Transverse colon (tissue), 4 donors: ENCODE data around the gene CEL. TPM values are rescaled to one million over a fixed set of nuclear protein-coding genes. Genes with fewer than 3 reads are reported as not detected.

Source experiments
- DNase-seq: peaks from one replicate; pipeline ENCODE4 v3.0.0-alpha.2; 2019
- H3K27ac ChIP-seq, 4 donors: fragments of 200-600 bp; sonication (generic); 2 replicates each; pipeline ENCODE4 v1.5.1; 2016 to 2018; ENCODE audit warnings: inconsistent platforms in 4 of 4
- H3K27me3 ChIP-seq: fragments of 200-600 bp; sonication (generic); 2 replicates; pipeline ENCODE4 v1.5.1; 2017; ENCODE audit warnings: inconsistent platforms
- H3K36me3 ChIP-seq, 4 donors: fragments of 200-600 bp; sonication (generic); 2 replicates each; pipeline ENCODE4 v1.5.1; 2017 to 2019; ENCODE audit warnings: inconsistent platforms in 4 of 4
- H3K4me1 ChIP-seq, 4 donors: fragments of 200-600 bp; sonication (generic); 2 replicates each; pipeline ENCODE4 v1.5.1; 2017 to 2020; ENCODE audit warnings: inconsistent platforms in 4 of 4
- H3K4me3 ChIP-seq, 4 donors: fragments of 200-600 bp; sonication (generic); 1 replicate in 1 of 4; 2 replicates in 3 of 4; pipeline versions ENCODE4 v1.5.1 to v1.6.1; 2017 to 2019; ENCODE audit warnings: inconsistent platforms in 4 of 4
- H3K9me3 ChIP-seq, 2 donors: fragments of 200-600 bp; sonication (generic); 2 replicates each; pipeline ENCODE4 v1.5.1; 2017 to 2019; ENCODE audit warnings: inconsistent platforms in 2 of 2
- EP300 ChIP-seq: sonication (generic); formaldehyde crosslinking; IDR thresholded peaks from one replicate; pipeline ENCODE4 v1.6.1; 2017; ENCODE audit warnings: antibody characterized with exemption, low read depth
- POLR2A ChIP-seq: fragments of 450-650 bp; IDR thresholded peaks from one replicate; pipeline ENCODE4 v1.6.1; 2016; ENCODE audit warnings: antibody characterized with exemption, mild to moderate bottlenecking, moderate library complexity
- POLR2AphosphoS5 ChIP-seq, 3 donors: sonication (generic); formaldehyde crosslinking; IDR thresholded peaks; one replicate each; pipeline ENCODE4 v1.6.1; 2016; ENCODE audit warnings: antibody characterized with exemption in 3 of 3
- WGBS, 2 donors: methylation state at CpG; one replicate each; pipeline ENCODE4 v1.1.5; 2018; ENCODE audit warnings: low coverage in 1 of 2; 5-methylcytosine and 5-hydroxymethylcytosine counted together
- in situ Hi-C, 4 donors: fragments of 200-750 bp; cut with MboI; loops; one replicate each; pipeline versions ENCODE4 v1.15.0 to v1.15.1; 2017; ENCODE audit warnings: low sequenced_read_pairs in 3 of 4, low pct_ligation_motif_present in 1 of 4, low pct_unique_long_range_greater_than_20kb in 1 of 4
- intact Hi-C: fragments of 100-400 bp; cut with DNase I; formaldehyde crosslinking; loops from one replicate; pipeline ENCODE4 v1.15.1; 2023; ENCODE audit warnings: low total_unique reads
- total RNA-seq, 4 donors: library from RNA; depleted of rRNA; stranded (reverse); fragments of >200 nt; gene quantifications; one replicate each; pipeline ENCODE4 v1.1.0, GENCODE V29; 2016
- TF ChIP-seq, protein P1 (sequence below), 5 experiments: fragments of 200-600 bp in 3 of 5; fragments of 450-650 bp in 2 of 5; sonication (generic) in 3 of 5; IDR thresholded peaks; 1 replicate in 2 of 5; 2 replicates in 3 of 5; pipeline ENCODE4 v1.5.1; 2016 to 2017; ENCODE audit warnings: antibody characterized with exemption in 5 of 5, inconsistent platforms in 3 of 5, mild to moderate bottlenecking in 2 of 5, moderate library complexity in 1 of 5

Gene CEL
- total RNA-seq, 4 donors from 2014 or later, result 0.27 to 8.6 (median 0.48) TPM; not detected in 1

DNA sequence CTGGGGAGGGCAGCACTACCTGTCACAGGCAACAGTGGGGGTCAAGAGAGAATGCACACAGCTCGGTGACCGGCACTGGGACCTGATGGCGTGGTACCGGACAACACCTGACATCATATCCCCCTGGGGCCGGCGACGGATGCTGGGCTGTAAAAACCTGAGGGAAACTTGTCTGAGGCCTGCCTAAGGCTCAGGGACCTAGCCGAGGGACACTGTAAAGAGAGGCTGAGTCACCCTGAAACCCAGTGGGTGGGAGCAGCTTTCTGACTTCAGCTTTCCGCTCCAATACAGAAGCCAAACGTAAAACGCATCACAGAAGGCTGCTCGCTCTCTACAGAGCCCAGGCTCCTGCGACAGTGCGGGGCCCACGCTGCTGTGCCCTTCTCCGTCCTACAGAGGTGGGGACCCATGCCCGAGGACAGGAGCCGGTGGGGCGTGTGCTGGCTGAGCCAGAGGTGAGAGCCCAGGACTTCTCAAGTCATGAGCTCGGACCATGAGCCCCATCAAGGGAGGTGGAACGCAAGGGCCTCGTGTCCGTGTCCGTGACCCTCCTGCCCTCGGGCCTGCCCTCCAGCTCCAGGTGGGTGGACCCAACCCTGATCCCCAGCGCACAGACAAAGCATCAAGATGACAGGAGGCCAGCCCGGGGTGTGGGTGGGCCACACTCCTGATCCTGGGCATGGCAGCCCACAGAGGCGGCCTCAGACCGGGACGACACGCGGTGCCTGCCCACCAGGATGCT lies 54.0 kb downstream of the CEL start:
- Histone ChIP-seq H3K36me3 (no peaks in the 10 kb centered on the region), H3K4me3 (no peak overlapping the region), H3K27ac (peak overlapping the region; percentile 62 to 89 (median 75)), H3K27me3 (no peaks in the 10 kb centered on the region), H3K9me3 (no peaks in the 10 kb centered on the region), H3K4me1 (peaks cover 47 to 83% (median 65%) of the 10 kb centered on the region in 4 donors)
- in situ Hi-C loops (no loop called here), intact Hi-C loops (no loop called here)
- DNase-seq, result no peak
- TF ChIP-seq EP300 (no peak), POLR2AphosphoS5 (IDR thresholded peaks at IDR 0.05) (no peak), POLR2A (no peak)
- TF ChIP-seq, protein P1, sequence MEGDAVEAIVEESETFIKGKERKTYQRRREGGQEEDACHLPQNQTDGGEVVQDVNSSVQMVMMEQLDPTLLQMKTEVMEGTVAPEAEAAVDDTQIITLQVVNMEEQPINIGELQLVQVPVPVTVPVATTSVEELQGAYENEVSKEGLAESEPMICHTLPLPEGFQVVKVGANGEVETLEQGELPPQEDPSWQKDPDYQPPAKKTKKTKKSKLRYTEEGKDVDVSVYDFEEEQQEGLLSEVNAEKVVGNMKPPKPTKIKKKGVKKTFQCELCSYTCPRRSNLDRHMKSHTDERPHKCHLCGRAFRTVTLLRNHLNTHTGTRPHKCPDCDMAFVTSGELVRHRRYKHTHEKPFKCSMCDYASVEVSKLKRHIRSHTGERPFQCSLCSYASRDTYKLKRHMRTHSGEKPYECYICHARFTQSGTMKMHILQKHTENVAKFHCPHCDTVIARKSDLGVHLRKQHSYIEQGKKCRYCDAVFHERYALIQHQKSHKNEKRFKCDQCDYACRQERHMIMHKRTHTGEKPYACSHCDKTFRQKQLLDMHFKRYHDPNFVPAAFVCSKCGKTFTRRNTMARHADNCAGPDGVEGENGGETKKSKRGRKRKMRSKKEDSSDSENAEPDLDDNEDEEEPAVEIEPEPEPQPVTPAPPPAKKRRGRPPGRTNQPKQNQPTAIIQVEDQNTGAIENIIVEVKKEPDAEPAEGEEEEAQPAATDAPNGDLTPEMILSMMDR (IDR thresholded peaks at IDR 0.05), result no peak
- 83% methylated on average over 32 of the region's 32 CpGs; no CpG with 5 or more reads in 1 of the 2 donors for WGBS, 2 donors

DNA sequence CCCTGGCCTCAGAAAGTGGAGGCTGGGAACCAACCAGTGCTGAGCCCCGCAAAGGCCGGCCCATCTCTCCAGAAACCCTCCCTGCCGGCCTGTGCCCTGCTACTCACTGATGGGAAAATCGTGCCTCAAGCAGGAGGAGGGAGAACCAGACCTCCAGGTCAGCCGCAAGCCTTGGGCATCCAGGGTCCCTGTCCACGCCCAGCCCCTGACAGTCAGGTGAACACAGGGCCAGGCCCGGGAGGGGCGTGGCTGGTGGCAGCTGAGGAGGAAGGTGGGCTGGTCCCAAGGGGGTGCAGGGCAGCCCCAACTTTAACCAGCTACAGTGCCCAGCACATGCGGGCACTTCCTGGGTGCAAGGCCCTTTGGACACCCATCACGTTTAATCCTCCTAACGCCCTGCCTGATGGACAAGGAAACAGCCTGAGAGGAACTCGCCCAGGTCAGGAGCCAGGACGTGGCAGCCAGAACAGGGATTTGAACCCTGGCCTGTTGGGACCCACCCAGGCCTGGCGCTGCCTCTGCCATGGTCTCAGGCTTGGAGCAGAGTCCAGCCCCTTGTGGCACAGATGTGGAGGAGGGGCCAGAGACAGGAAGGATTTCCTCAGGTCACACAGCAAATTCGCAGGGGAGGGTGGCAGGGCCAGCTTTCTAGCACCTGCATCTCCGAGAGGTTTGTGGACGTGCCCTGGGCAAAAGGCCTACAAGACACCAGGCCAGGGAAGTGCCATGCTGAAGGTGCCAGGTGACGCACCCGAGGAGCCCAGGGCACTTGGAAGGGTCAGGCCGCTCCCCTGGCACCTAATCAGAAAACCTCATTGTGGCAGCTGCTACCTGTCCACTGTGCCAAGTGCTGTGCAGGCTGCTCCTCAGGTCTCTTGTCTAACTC lies 54.8 kb downstream of the CEL start:
- Histone ChIP-seq H3K4me3 (no peak overlapping the region), H3K36me3 (no peaks in the 10 kb centered on the region), H3K27me3 (no peaks in the 10 kb centered on the region), H3K27ac (peak overlapping the region; percentile 4 to 89 (median 70)), H3K9me3 (no peaks in the 10 kb centered on the region), H3K4me1 (peaks cover 47 to 86% (median 68%) of the 10 kb centered on the region in 4 donors)
- in situ Hi-C loops (no loop called here), intact Hi-C loops (no loop called here)
- DNase-seq, result no peak
- TF ChIP-seq POLR2A (no peak), EP300 (no peak), POLR2AphosphoS5 (IDR thresholded peaks at IDR 0.05) (no peak)
- TF ChIP-seq, protein P1 (IDR thresholded peaks at IDR 0.05), result no peak
- WGBS, 2 donors, result 74 to 83% methylated on average over 1 to 20 of the region's 20 CpGs

DNA sequence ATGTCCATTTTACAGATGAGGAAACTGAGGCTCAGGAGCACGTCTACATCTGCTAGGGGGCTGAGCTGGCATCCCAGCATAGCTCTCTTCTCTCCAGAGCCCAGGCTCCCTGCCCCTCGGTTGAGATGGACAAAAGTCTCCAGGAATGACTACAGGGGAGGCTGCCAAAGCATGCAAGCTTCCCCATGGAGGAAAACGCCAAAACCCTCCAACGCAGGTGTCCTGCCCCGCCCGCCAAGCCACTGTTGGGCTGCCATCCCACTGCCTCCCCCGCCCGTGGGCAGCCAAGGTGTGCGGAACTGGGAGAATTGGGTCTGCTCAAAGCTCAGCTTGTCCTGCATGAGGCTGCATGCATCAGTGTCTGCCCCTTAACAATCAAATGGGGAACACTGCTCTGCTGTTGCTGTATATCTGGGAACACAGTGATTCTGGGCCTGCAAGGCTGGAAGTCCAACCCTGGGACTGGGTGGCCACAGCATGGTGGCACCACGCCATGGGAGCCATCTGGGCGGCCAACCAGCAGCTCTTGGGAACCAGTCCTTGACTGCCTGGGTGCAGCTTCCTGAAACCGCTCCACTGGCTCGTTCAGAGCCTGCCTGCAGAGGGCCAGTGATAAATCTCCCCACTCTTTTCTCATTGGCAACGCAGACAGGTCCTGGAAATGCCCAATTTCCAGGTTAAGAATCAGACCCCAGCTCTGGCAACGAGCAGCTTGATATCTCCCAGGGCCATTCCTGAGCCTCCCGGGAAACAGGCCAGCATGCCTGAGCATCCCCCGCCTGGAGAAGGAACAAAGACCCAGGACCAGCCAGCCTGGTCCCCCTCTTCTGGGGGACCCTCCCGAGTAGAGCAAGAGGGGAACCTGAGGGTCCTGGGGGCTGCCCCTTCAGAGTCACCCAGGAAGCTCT lies 55.7 kb downstream of the CEL start:
- intact Hi-C loops (no loop called here), in situ Hi-C loops (no loop called here)
- no peak for DNase-seq
- Histone ChIP-seq H3K27me3 (no peaks in the 10 kb centered on the region), H3K9me3 (no peaks in the 10 kb centered on the region), H3K4me3 (no peak overlapping the region), H3K4me1 (peaks cover 47 to 92% (median 72%) of the 10 kb centered on the region in 4 donors), H3K36me3 (no peaks in the 10 kb centered on the region), H3K27ac (peak overlapping the region; percentile 62 to 92 (median 84))
- WGBS, 2 donors, result 67% methylated on average over 15 of the region's 18 CpGs; no CpG with 5 or more reads in 1 of the 2 donors
- no peak for TF ChIP-seq POLR2A
- peak in 1 of 3 donors; percentile 3 for TF ChIP-seq POLR2AphosphoS5 (IDR thresholded peaks at IDR 0.05)
- TF ChIP-seq EP300, result no peak
- TF ChIP-seq, protein P1 (IDR thresholded peaks at IDR 0.05), result no peak
